GM19328 (cell line): ENCODE results near the gene ST3GAL3.

Source experiments
- ATAC-seq: cut with Tn5 transposase; IDR thresholded peaks from one replicate; pipeline ENCODE4 v1.9.1; 2021; ENCODE audit warnings: mild to moderate bottlenecking, moderate library complexity; ENCODE audit not compliant: unreplicated experiment

Gene ST3GAL3

DNA sequence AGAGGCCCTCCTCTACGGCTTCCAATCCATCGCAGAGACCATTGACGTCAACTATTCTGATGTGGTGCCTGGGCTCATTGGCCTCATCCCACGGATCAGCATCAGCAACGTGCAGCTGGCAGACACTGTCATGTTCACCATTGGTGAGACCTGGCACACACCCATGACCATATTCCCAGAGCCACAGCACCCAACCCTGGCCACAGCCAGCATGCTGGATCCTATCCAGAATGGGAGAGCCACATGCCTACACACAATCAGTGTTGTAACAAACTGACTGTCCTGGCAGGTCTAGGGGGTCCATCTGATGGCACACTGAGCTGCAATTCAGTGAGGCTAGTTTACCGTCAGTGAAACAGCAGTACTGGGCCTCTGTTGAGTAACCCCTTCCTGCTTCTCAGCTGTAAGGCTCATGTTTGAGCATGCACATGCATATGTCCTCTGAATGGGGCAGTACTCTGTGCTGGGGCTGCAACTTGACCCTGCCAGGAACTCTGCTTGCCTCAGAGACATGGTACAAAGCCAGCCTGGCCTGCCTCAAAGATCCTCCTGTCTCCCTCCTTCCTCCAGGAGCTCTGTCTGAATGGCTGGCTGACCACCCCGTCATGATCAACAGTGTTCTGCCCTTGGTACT, 250.2 kb downstream of the ST3GAL3 start:
- ATAC-seq, result no peak

- no peak for ATAC-seq
Measured at GRCh38 chr1:43958351-43959255, 251.3 kb downstream of the ST3GAL3 start.

GRCh38 chr1:43960798-43961197, 253.5 kb downstream of the ST3GAL3 start:
- ATAC-seq, result no peak

- no peak for ATAC-seq
Measured at GRCh38 chr1:43961692-43962091, 254.4 kb downstream of the ST3GAL3 start.

DNA sequence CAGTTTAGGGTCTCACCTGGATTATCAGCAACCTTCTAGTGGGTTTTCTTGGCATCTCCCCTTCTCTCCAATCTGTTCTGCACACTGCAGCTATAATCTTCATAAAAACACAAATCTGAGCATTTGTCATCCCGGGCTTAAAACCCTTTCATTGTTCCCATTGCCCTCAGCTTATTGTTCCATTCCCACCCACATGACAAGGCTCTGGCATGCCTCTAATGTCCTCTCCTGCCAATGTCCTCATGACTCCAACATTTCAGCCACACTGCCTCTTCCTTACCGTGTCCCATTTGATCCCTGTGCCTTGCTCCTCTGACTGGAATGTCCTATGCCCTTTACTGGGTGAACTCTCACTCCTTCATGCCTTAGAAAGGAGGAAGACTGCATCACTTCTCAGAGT, 255.0 kb downstream of the ST3GAL3 start:
- no peak for ATAC-seq

DNA sequence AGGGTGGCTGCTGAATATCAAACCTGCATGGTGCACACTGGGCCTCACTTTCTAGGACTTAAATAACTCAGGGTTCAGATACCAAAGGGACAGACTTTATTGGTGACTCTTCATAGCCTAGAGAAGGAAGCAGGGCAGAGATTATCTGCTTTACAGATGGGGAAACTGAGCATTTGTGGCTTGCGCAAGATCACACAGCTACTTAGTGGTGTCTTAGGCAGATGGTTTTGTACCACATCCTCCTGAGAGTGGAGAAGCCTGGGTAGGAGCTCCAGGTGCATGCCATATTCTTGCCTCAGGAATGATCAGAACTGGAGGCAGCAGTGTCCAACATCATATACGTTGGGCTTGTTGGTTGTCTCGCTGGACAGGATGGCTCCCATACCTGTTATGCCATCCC, 255.7 kb downstream of the ST3GAL3 start:
- no peak for ATAC-seq

GRCh38 chr1:43963890-43964289, 256.6 kb downstream of the ST3GAL3 start:
- ATAC-seq, result no peak

GRCh38 chr1:43965316-43965715, 258.0 kb downstream of the ST3GAL3 start:
- ATAC-seq, result no peak

DNA sequence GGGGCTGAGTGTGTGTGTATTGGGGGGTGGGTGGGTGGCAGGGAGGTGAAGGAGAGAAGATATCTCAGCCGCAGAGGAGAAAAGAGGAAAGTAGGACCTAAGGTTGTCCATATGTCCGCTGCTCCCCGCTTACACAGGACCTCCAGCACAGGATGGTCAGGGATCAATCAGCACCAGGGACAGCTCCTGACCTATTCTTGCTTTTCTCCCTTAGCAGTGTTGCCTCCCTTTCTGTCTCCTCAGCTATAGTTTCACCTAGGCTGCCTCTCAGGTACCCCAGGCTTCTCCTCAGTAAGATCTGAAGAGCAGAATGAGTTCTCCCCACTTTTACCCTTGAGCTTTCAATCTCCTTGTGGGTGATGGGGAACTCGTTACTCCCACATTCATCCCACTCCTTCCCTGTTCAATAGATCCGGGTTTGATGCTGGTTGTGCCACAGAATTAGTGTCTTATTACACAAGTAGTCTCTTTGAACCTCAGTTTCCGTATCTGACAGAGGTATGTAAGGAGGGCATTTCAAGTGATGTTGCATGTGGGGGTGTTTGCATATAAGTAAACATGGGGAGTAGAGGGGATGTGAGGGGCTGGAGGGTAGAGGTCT, 261.1 kb downstream of the ST3GAL3 start:
- no peak for ATAC-seq

DNA sequence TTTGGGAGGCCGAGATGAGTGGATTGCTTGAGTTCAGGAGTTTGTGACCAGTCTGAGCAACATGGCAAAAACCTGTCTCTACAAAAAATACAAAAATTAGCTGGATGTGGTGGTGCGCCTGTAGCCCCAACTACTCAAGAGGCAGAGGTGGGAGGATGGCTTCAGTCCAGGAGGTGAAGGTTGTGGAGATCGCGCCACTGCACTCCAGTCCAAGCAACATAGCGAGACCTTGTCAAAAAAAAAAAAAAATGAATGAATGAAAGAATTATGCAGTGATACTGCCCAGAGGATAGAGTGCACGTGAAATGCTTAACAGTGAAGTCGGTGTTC, 262.0 kb downstream of the ST3GAL3 start:
- ATAC-seq, result no peak

GRCh38 chr1:43969746-43970466, 262.6 kb downstream of the ST3GAL3 start, which contains the start of gene DPH2:
Gene DPH2, plus strand, starts transcription at chr1:43970010. Its CDS starts 166 bp downstream, at chr1:43970176.
- peak; percentile 92 for ATAC-seq

DNA sequence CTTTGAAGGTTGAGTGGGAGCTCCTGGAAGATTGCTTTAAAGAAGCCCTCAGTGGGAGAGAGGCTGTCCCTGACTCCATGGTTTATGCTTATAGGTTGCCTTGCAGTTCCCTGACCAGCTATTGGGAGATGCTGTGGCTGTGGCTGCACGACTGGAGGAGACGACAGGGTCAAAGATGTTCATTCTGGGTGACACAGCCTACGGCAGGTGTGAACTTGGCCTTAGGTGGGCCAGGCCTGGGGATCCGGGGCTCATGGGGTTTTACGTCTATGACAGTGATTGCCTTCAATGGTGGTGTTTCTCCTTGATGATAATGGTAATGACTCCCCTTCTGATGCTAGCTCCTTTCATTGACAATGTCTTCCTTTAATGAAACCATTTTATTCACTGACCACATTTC, 263.2 kb downstream of the ST3GAL3 start:
- ATAC-seq, result no peak

GRCh38 chr1:43970911-43971310, 263.6 kb downstream of the ST3GAL3 start:
- no peak for ATAC-seq

DNA sequence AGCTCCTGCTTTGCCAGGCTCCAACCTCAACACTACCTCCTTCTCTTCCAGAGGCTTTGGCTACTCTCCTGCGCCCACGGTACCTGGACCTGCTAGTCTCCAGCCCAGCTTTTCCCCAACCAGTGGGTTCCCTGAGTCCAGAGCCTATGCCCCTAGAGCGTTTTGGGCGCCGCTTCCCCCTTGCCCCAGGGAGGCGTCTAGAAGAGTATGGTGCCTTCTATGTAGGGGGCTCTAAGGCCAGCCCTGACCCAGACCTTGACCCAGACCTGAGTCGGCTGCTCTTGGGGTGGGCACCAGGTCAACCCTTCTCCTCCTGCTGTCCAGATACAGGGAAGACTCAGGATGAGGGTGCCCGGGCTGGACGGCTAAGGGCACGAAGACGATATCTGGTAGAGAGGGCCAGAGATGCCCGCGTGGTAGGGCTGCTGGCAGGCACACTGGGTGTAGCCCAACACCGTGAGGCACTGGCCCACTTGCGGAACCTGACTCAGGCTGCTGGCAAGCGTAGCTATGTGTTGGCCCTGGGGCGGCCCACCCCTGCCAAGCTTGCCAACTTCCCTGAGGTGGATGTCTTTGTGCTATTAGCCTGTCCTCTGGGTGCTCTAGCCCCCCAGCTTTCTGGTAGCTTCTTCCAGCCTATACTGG, 264.1 kb downstream of the ST3GAL3 start:
- no peak for ATAC-seq

GRCh38 chr1:43973981-43974442, 266.7 kb downstream of the ST3GAL3 start:
- no peak for ATAC-seq

DNA sequence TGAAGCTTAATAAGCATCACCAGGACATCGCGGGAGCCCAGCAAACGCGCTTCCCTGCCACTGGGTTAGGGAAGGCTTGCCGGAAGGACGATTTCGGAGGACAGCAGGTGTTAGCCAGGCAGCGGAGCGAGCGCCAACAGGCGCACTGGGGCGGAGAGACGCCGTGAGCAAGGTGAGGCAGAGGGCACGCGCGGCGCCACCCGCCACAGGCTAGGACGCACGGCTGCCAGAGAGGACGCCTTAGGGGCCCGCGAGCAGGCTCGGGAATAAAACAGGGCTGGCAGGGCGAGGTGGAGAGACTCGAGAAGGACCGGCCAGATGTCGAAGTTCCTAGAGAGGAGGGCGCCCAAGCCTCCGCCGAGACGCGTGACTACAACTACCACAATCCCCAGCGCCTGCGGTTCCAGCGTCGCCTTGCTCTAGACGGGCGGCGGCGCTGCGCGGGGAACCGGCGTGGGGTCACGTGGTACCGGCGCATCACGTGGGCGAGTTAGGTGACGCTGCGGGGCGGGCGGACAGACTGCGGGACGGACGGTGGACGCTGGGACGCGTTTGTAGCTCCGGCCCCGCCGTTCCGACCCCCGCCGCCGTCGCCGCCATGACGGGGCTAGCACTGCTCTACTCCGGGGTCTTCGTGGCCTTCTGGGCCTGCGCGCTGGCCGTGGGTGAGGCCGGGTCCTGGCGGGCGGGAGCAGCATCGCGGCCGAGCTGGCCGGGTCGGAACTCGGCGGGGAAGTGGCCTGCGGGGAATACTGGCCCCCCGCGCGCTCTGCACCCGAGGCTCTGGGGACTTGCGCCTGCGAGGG, 267.3 kb downstream of the ST3GAL3 start, which contains the start of gene ATP6V0B:
ATP6V0B (plus strand) TSS at position 518 of the 806 bp plus-strand sequence; CDS start at position 599, 81 bp downstream.
- ATAC-seq, result peak; percentile 56

- no peak for ATAC-seq
Measured at GRCh38 chr1:43975249-43975961, 268.1 kb downstream of the ST3GAL3 start.

- ATAC-seq, result no peak
Measured at GRCh38 chr1:43976045-43976444, 268.7 kb downstream of the ST3GAL3 start.

GRCh38 chr1:43976890-43977289, 269.6 kb downstream of the ST3GAL3 start:
- ATAC-seq, result no peak
